Hepatic stellate cell (primary cell): ENCODE measurements around the gene LDAH.

Source experiments
- DNase-seq: peaks from one replicate; pipeline ENCODE4 v3.0.0; 2011; ENCODE audit warnings: low spot score

Gene LDAH

GRCh38 chr2:20650877-20651730 lies 171.8 kb downstream of the LDAH start, which contains the start of gene HS1BP3:
Gene HS1BP3, minus strand, starts transcription at chr2:20651098. Its CDS starts 35 bp downstream, at chr2:20651063.
- peak; percentile 94 for DNase-seq

GRCh38 chr2:20650393-20650876 lies 172.5 kb downstream of the LDAH start:
- DNase-seq: peak; percentile 82

- DNase-seq: no peak
These were observed 172.9 kb downstream of the LDAH start for GRCh38 chr2:20649976-20650375.

DNA sequence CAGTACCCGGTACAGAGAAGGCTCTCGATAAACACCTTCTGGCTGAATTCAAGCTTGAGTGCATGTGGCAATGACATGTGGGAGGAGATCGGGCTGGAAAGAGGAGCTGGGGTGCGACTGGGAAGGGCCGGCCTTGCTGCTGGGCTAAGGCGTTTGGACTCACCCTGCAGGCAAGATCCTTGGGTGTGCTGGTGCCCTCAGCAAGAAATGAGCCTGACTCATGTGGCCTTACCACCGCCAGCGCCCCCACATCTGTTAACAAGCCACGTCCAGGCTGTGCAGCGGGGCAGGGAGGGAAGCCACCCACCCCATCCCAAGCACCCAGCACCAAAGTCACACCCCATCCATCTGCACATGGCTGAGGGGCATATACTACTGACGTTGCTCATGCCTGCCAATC lies 173.3 kb downstream of the LDAH start:
- no peak for DNase-seq

DNA sequence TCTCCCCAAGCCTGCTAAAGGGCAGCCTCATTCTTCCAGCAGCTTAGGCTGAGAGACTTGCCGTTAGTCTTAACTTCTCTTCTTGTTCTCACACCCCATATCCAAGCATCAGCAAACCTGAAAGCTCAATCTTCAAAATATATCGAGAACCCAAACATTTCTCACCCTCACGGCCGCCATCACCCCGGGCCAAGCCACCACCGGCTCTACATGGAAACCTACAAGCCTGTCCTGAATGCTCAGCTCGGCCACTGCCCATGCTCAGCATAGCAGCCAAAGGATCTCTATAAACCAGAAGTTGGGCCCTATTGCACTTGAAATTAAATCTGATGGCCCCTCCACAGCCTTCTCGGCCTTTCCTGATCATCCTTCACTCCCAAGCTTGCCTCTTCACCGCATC lies 174.1 kb downstream of the LDAH start:
- no peak for DNase-seq

DNA sequence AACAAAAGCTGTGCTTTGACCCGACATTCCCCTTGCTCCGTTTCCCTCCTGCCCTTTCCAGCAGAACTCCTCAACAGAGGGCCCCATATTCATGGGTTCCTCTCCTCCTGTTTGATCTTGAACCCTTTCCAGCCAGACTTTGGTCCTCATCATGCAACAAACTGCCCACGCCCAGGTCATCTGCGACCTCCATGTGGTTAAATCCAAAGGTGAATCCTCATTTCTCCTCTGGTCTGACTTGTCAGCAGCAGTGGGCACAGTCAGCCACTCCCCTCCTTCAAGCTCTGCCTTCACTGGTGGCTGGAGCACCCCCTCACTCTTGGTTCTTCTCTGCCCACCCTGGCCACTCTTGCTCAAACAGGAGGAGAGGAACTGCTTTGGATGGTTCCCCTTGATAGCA lies 174.7 kb downstream of the LDAH start:
- DNase-seq: no peak

DNA sequence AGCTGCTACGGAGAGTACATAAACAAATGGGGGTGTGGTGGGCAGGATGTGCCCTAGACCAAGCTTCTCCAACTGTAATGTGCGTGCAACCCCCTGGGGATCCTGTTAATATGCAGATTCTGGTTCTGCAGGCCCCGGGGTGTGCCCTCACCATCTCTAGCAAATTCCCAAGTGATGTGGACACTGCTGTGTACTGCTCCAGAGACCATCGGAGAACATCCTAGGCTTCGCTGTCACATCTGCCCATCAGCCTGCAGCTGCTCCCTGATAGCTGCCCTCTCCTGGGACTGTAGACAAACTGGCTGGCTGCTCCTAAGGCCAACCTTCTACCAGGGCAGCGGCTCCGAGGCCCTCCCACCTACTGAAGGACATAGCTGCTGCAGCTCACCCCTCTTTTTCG lies 175.2 kb downstream of the LDAH start:
- DNase-seq: no peak

DNA sequence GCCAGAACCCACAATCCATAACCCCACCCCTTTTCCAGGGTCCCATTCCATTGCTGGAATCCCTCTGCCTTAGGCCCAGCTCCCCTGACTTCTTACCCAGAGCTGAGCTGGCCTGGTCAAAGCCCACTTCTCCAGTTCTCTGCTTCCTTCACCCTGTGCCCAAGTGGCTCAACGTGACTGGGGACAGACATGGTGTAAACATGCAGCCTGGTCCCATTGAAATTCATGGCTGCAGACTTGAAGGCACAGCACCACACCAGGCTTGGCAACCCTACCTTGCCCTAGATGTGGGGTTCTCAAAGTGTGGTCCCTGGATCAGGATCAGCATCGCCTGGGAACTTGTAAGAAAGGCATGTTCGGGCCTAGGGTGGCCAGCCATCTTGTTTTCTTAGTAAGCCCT lies 175.7 kb downstream of the LDAH start:
- DNase-seq: no peak

DNA sequence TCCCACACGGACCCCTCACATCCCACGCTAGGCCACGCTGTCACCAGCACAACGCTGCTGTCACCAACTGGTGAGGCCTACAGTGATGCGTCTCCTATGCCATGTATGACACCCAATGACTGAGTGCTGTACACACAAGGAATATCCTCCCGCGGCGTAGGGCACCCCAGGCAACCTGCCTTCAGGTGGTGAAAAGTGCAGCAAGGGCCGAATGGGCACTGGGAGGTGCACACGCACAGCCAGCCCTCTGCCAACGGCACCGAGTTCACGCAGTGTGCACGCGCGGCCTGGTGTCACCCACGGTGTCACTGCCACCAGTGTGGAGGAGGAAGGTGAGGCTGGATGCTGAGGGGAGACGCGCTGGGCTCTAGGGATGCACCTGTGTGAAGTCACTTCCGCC lies 176.5 kb downstream of the LDAH start:
- no peak for DNase-seq

DNA sequence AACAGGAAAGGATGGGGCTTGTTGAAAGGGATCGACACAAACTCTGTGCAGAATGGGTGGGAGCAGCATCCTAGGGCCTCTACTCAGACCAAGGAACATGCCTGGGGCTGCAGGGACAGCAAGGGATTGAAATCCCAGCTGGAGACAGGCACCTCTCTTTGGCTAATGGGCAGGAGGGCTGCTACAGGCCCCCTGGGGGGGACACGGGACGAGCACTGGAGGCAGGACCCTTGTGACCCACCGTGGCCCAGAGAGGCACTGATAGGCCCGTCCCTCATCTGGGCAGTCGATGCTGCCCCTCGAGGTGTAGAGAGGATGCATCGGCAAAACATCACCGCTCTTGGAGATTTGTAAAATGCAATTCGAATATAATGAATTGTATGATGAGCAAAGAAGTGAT lies 177.1 kb downstream of the LDAH start:
- no peak for DNase-seq

- DNase-seq: no peak
These were observed 177.6 kb downstream of the LDAH start for GRCh38 chr2:20645301-20645701.

DNA sequence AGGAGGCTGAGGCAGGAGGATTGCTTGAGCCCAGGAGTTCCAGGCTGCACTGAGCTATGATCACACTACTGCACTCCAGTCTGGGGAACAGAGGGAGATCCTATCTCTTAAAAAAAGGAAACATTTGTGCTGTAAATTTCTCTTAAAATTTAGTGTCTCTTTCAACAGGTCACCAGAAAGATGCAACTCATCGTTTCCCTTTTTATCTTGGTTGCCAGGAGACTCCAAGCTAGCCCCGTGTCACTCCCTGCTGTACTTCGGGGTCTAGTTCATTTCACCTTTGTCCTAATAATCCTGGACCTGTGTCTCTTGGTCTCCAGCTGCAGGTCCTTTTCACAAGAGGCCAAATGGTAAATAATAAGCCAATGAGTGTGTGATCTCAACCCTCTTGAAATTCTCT lies 179.1 kb downstream of the LDAH start:
- no peak for DNase-seq

DNA sequence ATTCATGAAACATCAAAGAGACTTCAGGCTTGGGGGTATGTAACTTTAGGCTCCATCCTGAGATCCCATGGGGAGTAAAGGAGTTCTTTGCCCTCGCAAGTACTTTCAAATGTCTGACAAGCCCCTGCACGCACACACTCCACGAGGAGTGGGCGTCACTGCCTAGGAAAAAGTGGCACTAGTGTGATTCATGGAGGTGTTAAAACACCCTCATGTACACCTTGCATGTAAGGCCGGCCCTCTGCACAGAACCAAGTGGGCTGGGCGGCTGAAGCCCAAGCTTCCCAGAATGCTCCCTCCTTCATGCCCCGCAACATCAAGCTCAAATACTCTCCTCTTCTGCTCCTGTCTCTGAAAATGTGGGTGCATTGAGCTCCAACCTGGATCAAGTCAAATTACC lies 179.8 kb downstream of the LDAH start:
- no peak for DNase-seq

- DNase-seq: peak; percentile 92
These were observed 180.6 kb downstream of the LDAH start for GRCh38 chr2:20642055-20642971.

DNA sequence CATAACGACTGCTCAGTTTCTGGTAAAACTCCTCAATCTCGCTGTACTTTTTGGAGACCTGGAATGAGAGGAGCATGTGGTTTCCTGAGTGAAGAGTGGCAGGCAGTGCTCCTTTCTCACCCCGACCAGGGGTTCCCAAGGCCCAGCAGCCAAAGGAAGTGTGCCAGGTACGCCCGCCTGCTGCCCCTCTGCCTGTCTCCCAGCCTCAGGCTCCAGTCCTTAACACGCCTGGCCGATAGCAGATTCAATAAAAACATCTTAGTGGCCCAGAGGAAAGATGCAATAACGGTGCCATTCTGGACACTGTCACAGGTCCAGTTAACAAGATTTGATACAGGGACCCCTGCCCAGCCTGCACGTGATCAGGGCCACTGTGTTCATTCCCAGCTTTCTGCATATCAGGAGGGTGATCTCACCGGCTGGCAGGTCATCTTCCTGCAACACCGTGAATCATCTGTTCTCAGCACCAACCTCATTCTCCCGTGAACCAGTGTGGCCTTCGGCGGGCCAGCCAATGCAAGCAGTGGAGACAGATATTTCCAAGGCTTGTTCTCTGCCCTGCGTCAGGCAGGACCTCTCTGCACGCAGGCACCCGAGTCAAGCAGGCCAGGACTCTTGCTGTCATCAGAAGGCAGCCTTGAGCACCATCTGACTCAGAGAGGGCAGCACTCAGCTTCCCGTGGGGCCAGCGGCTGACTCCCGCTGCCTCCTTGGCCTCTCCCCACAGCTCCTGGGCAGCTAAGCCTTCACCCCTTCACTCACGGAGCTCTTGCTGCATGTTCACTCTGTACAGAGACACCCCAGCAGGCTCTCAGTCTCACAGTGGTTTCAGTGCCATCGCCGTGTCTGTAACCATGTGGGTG lies 181.5 kb downstream of the LDAH start:
- DNase-seq: no peak

GRCh38 chr2:20640411-20641122 lies 182.3 kb downstream of the LDAH start:
- no peak for DNase-seq

DNA sequence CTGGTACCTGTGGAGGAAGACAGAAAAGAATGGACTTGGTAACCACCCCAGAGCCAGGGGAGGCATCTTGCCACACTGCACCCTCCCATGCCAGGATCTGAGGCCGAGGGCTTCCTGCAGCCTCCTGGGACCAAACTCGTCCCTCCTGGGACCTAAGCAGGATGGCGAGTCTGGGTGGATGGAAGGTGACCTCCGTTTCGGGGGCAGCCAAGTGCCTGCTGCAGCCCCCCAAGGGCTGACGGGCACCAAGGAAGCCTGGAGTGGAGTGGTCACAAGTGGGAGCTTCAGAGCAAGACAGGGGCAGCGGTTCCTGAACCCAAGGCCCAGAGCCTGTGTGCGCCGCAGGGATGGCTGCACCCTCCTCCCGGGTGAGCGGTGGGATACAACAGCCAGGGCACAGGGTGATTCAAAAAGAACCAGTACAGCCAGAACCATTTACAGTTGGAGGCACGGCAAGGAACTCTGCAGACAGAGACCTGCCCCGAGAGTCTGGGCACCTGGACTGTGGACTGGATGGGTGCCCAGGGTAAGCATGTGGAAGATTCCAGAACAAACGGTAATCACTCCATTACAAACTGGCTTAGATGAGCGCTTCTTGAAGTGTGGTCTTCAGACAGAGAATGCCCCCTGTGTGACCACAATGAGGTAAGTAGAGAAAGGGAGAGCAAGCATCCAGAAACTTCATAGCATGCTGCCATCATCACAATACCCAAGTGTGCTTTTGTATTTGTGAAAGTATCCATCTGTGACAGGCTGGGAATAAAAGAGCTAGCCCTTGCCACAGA lies 184.1 kb downstream of the LDAH start:
- no peak for DNase-seq

DNA sequence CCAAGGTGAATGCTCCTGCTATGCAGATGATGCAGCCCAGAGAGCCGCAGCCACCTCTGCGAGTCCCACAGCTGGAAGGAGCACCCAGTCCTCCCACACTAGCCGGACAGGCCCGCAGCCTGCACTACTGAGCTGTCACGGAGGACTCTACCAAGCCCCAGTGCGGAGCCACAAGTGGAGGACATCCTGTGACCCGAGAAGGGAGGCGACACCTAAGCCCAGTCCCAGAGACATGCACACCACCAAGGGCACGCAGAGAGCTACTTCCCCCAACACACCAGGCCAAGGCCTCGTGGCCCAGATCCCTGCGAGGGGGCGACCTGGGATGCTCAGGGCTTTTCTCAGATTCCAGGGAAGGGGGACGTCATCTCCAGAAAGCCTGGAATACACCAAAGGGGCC lies 184.9 kb downstream of the LDAH start:
- DNase-seq: no peak

DNA sequence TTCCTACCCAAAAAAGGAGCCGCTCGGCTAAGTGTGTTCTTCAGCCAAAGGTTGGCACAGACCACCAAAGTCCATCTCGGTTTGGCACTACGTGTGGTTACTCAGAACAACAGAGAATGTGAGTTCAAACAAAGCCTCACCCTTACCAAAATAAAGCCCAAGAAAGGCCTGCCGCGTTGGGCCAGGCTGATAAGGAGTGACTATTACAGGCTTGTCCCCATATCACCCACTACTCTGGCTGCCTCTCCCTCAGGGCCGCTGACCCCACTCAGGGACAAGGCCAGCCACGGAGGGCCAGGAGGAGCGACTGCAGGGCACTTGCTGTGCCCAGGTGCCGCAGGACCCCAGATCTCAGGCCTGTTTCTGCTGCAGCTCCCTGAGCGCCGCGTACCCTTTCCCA lies 185.8 kb downstream of the LDAH start:
- DNase-seq: no peak
